Liver (tissue), 9 donors: ENCODE measurements around the gene NCOA4. TPM values are rescaled to one million over a fixed set of nuclear protein-coding genes. Genes with fewer than 3 reads are reported as not detected.

Source experiments
- DNase-seq: peaks from one replicate; pipeline ENCODE4 v3.0.0-alpha.2; 2017; ENCODE audit warnings: low spot score
- H3K27ac ChIP-seq, 2 donors: one replicate each; pipeline ENCODE4 v1.7.0; 2013; ENCODE audit warnings: inconsistent platforms in 2 of 2, low read length in 2 of 2, control low read depth in 1 of 2, low read depth in 1 of 2, mild to moderate bottlenecking in 1 of 2
- H3K27me3 ChIP-seq, 4 donors: one replicate each; pipeline versions ENCODE4 v1.6.1 to v1.7.0; 2013; ENCODE audit warnings: low read length in 3 of 4, inconsistent platforms in 1 of 4, mild to moderate bottlenecking in 1 of 4, moderate library complexity in 1 of 4; ENCODE audit not compliant: control insufficient read depth in 4 of 4, insufficient read depth in 4 of 4
- H3K36me3 ChIP-seq, 4 donors: one replicate each; pipeline versions ENCODE4 v1.6.1 to v1.7.0; 2013; ENCODE audit warnings: low read length in 3 of 4, mild to moderate bottlenecking in 3 of 4, low read depth in 1 of 4, moderate library complexity in 1 of 4; ENCODE audit not compliant: control insufficient read depth in 4 of 4, insufficient read depth in 3 of 4
- H3K4me1 ChIP-seq, 4 donors: one replicate each; pipeline versions ENCODE4 v1.6.1 to v1.7.0; 2013; ENCODE audit warnings: low read length in 3 of 4, mild to moderate bottlenecking in 3 of 4, moderate library complexity in 1 of 4; ENCODE audit not compliant: control insufficient read depth in 4 of 4, insufficient read depth in 4 of 4
- H3K4me3 ChIP-seq, 3 donors: one replicate each; pipeline versions ENCODE4 v1.6.1 to v1.7.0; 2013; ENCODE audit warnings: low read length in 3 of 3, control low read depth in 1 of 3, low read depth in 1 of 3, mild to moderate bottlenecking in 1 of 3
- H3K9ac ChIP-seq, 2 donors: one replicate each; pipeline ENCODE4 v1.7.0; 2013; ENCODE audit warnings: low read length in 2 of 2, mild to moderate bottlenecking in 2 of 2, moderate library complexity in 2 of 2, control low read depth in 1 of 2, low read depth in 1 of 2
- H3K9me3 ChIP-seq, 4 donors: one replicate each; pipeline versions ENCODE4 v1.6.1 to v1.7.0; 2013; ENCODE audit warnings: low read length in 3 of 4; ENCODE audit not compliant: control insufficient read depth in 4 of 4
- EGR1 ChIP-seq, 2 donors: IDR thresholded peaks; 2 replicates each; pipeline ENCODE4 v1.6.1; 2016 to 2018; ENCODE audit warnings: antibody characterized with exemption in 2 of 2, low read depth in 2 of 2
- FOXA1 ChIP-seq: IDR thresholded peaks from 2 replicates; pipeline ENCODE4 v1.6.1; 2016; ENCODE audit warnings: antibody characterized with exemption
- GABPA ChIP-seq, 2 donors: IDR thresholded peaks in 1 of 2; conservative IDR thresholded peaks in 1 of 2; 2 replicates each; pipeline ENCODE4 v1.6.1; 2016; ENCODE audit warnings: antibody characterized with exemption in 2 of 2, mild to moderate bottlenecking in 1 of 2, moderate library complexity in 1 of 2
- HNF4A ChIP-seq, 2 donors: conservative IDR thresholded peaks; 2 replicates each; pipeline ENCODE4 v1.6.1; 2016; ENCODE audit warnings: antibody characterized with exemption in 2 of 2, mild to moderate bottlenecking in 2 of 2
- HNF4G ChIP-seq: IDR thresholded peaks from 2 replicates; pipeline ENCODE4 v1.6.1; 2016; ENCODE audit warnings: antibody characterized with exemption
- JUND ChIP-seq, 2 donors: IDR thresholded peaks; 2 replicates each; pipeline ENCODE4 v1.6.1; 2016; ENCODE audit warnings: antibody characterized with exemption in 2 of 2
- NR2F2 ChIP-seq: IDR thresholded peaks from 2 replicates; pipeline ENCODE4 v1.6.1; 2016; ENCODE audit warnings: antibody characterized with exemption
- RAD21 ChIP-seq, 2 donors: IDR thresholded peaks; 2 replicates each; pipeline ENCODE4 v1.6.1; 2016; ENCODE audit warnings: antibody characterized with exemption in 2 of 2, mild to moderate bottlenecking in 2 of 2
- RXRA ChIP-seq, 2 donors: IDR thresholded peaks; 2 replicates each; pipeline ENCODE4 v1.6.1; 2017 to 2018; ENCODE audit warnings: antibody characterized with exemption in 2 of 2, mild to moderate bottlenecking in 1 of 2
- SP1 ChIP-seq: IDR thresholded peaks from 2 replicates; pipeline ENCODE4 v1.6.1; 2018; ENCODE audit warnings: antibody characterized with exemption, mild to moderate bottlenecking
- TAF1 ChIP-seq: conservative IDR thresholded peaks from 2 replicates; pipeline ENCODE4 v1.6.1; 2016; ENCODE audit warnings: antibody characterized with exemption, mild to moderate bottlenecking
- YY1 ChIP-seq: IDR thresholded peaks from 2 replicates; pipeline ENCODE4 v1.6.1; 2016; ENCODE audit warnings: antibody characterized with exemption, mild to moderate bottlenecking
- WGBS: extraction: QIAGEN DNeasy Blood & Tissue Kit; methylation state at CpG from one replicate; pipeline ENCODE4 v1.1.7; 2013; 5-methylcytosine and 5-hydroxymethylcytosine counted together
- polyA plus RNA-seq, 2 donors: library from polyadenylated mRNA; stranded (reverse) in 1 of 2; unstranded in 1 of 2; fragments of 200-250 nt in 1 of 2; fragments of >200 nt in 1 of 2; fragmentation: Nextera tagmentation in 1 of 2; extraction: Ambion mirVana in 1 of 2; gene quantifications; one replicate each; pipeline versions ENCODE4 v1.2.1 to v1.2.3, GENCODE V29; 2013 to 2015
- total RNA-seq, 2 donors: library from RNA; depleted of rRNA; stranded (reverse); fragments of >200 nt; gene quantifications; one replicate each; pipeline ENCODE4 v1.2.3, GENCODE V29; 2014
- TF ChIP-seq, protein P1 (sequence below): IDR thresholded peaks from 2 replicates; pipeline ENCODE4 v1.6.1; 2016; ENCODE audit warnings: antibody characterized with exemption
- TF ChIP-seq, protein P2 (sequence below): IDR thresholded peaks from 2 replicates; pipeline ENCODE4 v1.6.1; 2016; ENCODE audit warnings: antibody characterized with exemption
- TF ChIP-seq, protein P3 (sequence below): IDR thresholded peaks from 2 replicates; pipeline ENCODE4 v1.6.1; 2016; ENCODE audit warnings: antibody characterized with exemption
- TF ChIP-seq, protein P4 (sequence below): IDR thresholded peaks from 2 replicates; pipeline ENCODE4 v1.6.1; 2016; ENCODE audit warnings: antibody characterized with exemption, mild to moderate bottlenecking
- TF ChIP-seq, protein P5 (sequence below): fragments of 150-350 bp; IDR thresholded peaks from 2 replicates; pipeline ENCODE4 v1.5.1; 2017; ENCODE audit warnings: improper control_type of control experiment, low read depth, low read length; ENCODE audit not compliant: missing input control
- donor health status: healthy.
- donor health status: healthy.
- donor health status: healthy.
- donor health status: healthy.
- donor health status: healthy.

NCOA4 gene
- total and polyA plus RNA-seq, 4 donors: 71.9 to 746 (median 168) TPM

DNA sequence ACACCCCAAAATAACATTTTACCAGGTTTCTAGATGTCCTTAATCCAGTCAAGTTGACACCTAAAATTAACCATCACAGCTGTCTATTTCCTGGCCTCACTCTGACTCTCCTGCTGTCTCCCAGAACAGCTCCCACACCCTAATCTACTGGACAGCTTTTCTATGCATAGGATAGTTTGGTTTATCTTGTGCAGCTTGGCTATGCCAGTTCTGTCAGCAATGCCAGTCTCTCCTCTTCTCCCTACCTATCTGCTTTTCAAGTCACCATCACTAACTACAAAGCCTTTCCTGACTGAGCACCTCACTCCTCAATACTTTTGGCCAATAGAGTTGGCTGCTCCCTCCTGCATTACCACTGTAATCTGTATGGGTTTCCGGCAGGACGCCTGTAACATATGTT lies 5.0 kb downstream of the NCOA4 start:
- Histone ChIP-seq H3K4me3 (no peak overlapping the region), H3K9me3 (no peaks in the 10 kb centered on the region), H3K36me3 (no peaks in the 10 kb centered on the region), H3K27ac (peak overlapping the region in 1 of 2 donors; percentile 47), H3K27me3 (no peaks in the 10 kb centered on the region), H3K9ac (peak overlapping the region in 1 of 2 donors; percentile 1), H3K4me1 (peaks cover 5 to 75% (median 70%) of the 10 kb centered on the region in 4 donors)
- TF ChIP-seq, protein P1, sequence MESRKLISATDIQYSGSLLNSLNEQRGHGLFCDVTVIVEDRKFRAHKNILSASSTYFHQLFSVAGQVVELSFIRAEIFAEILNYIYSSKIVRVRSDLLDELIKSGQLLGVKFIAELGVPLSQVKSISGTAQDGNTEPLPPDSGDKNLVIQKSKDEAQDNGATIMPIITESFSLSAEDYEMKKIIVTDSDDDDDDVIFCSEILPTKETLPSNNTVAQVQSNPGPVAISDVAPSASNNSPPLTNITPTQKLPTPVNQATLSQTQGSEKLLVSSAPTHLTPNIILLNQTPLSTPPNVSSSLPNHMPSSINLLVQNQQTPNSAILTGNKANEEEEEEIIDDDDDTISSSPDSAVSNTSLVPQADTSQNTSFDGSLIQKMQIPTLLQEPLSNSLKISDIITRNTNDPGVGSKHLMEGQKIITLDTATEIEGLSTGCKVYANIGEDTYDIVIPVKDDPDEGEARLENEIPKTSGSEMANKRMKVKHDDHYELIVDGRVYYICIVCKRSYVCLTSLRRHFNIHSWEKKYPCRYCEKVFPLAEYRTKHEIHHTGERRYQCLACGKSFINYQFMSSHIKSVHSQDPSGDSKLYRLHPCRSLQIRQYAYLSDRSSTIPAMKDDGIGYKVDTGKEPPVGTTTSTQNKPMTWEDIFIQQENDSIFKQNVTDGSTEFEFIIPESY: no peak
- TF ChIP-seq GABPA (IDR thresholded peaks at IDR 0.05 in 1 of 2, conservative IDR thresholded peaks at IDR 0.05 in 1 of 2): no peak
- TF ChIP-seq JUND (IDR thresholded peaks at IDR 0.05): no peak
- TF ChIP-seq, protein P2, sequence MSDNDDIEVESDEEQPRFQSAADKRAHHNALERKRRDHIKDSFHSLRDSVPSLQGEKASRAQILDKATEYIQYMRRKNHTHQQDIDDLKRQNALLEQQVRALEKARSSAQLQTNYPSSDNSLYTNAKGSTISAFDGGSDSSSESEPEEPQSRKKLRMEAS: no peak
- no peak for TF ChIP-seq RXRA (IDR thresholded peaks at IDR 0.05)
- no peak for TF ChIP-seq RAD21 (IDR thresholded peaks at IDR 0.05)
- TF ChIP-seq YY1: no peak
- TF ChIP-seq SP1: no peak
- TF ChIP-seq NR2F2: no peak
- no peak for TF ChIP-seq FOXA1
- TF ChIP-seq, protein P3, sequence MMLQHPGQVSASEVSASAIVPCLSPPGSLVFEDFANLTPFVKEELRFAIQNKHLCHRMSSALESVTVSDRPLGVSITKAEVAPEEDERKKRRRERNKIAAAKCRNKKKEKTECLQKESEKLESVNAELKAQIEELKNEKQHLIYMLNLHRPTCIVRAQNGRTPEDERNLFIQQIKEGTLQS: no peak
- no peak for TF ChIP-seq EGR1 (IDR thresholded peaks at IDR 0.05; ENCODE audit: low read depth in 2 of 2)
- TF ChIP-seq, protein P4, sequence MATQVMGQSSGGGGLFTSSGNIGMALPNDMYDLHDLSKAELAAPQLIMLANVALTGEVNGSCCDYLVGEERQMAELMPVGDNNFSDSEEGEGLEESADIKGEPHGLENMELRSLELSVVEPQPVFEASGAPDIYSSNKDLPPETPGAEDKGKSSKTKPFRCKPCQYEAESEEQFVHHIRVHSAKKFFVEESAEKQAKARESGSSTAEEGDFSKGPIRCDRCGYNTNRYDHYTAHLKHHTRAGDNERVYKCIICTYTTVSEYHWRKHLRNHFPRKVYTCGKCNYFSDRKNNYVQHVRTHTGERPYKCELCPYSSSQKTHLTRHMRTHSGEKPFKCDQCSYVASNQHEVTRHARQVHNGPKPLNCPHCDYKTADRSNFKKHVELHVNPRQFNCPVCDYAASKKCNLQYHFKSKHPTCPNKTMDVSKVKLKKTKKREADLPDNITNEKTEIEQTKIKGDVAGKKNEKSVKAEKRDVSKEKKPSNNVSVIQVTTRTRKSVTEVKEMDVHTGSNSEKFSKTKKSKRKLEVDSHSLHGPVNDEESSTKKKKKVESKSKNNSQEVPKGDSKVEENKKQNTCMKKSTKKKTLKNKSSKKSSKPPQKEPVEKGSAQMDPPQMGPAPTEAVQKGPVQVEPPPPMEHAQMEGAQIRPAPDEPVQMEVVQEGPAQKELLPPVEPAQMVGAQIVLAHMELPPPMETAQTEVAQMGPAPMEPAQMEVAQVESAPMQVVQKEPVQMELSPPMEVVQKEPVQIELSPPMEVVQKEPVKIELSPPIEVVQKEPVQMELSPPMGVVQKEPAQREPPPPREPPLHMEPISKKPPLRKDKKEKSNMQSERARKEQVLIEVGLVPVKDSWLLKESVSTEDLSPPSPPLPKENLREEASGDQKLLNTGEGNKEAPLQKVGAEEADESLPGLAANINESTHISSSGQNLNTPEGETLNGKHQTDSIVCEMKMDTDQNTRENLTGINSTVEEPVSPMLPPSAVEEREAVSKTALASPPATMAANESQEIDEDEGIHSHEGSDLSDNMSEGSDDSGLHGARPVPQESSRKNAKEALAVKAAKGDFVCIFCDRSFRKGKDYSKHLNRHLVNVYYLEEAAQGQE: no peak
- no peak for TF ChIP-seq HNF4G
- TF ChIP-seq TAF1: no peak
- TF ChIP-seq, protein P5, sequence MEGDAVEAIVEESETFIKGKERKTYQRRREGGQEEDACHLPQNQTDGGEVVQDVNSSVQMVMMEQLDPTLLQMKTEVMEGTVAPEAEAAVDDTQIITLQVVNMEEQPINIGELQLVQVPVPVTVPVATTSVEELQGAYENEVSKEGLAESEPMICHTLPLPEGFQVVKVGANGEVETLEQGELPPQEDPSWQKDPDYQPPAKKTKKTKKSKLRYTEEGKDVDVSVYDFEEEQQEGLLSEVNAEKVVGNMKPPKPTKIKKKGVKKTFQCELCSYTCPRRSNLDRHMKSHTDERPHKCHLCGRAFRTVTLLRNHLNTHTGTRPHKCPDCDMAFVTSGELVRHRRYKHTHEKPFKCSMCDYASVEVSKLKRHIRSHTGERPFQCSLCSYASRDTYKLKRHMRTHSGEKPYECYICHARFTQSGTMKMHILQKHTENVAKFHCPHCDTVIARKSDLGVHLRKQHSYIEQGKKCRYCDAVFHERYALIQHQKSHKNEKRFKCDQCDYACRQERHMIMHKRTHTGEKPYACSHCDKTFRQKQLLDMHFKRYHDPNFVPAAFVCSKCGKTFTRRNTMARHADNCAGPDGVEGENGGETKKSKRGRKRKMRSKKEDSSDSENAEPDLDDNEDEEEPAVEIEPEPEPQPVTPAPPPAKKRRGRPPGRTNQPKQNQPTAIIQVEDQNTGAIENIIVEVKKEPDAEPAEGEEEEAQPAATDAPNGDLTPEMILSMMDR: no peak
- DNase-seq: no peak
- 70% methylated on average over 2 of the region's 2 CpGs for WGBS

DNA sequence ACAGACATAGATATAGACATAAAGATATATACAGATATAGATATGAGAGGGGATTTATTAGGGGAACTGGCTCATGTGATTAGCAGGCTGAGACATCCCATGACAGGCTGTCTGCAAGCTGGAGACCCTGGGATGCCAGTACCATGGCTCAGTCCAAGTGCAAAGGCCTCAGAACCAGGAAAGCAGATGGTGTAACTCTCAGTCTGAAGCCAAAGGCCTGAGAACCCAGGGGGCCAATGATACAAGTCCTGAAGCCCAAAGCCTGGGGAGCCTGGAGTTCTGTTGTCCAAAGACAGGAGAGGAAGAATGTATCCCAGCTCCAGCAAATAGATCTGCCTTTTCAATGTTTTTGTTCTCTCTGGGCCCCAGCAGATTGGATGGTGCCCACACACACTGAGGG lies 5.5 kb downstream of the NCOA4 start:
- H3K9me3 ChIP-seq: no peaks in the 10 kb centered on the region
- no peak overlapping the region for H3K4me3 ChIP-seq
- H3K36me3 ChIP-seq: no peaks in the 10 kb centered on the region
- peak overlapping the region in 1 of 2 donors; percentile 47 for H3K27ac ChIP-seq
- H3K27me3 ChIP-seq: no peaks in the 10 kb centered on the region
- peak overlapping the region in 1 of 2 donors; percentile 1 for H3K9ac ChIP-seq
- DNase-seq: no peak
- peaks cover 5 to 79% (median 75%) of the 10 kb centered on the region in 4 donors for H3K4me1 ChIP-seq
- TF ChIP-seq EGR1 (IDR thresholded peaks at IDR 0.05; ENCODE audit: low read depth in 2 of 2): no peak
- no peak for TF ChIP-seq HNF4G
- TF ChIP-seq FOXA1: no peak
- no peak for TF ChIP-seq NR2F2
- TF ChIP-seq, protein P2: no peak
- no peak for TF ChIP-seq JUND (IDR thresholded peaks at IDR 0.05)
- TF ChIP-seq SP1: no peak
- TF ChIP-seq, protein P4: no peak
- no peak for TF ChIP-seq TAF1
- no peak for TF ChIP-seq RAD21 (IDR thresholded peaks at IDR 0.05)
- no peak for TF ChIP-seq HNF4A (conservative IDR thresholded peaks at IDR 0.05)
- TF ChIP-seq, protein P1: no peak
